IPS DF 19.7 (cell line): ENCODE results near the gene ZNF888.
"Not testable (repeated sequence)": the region's sequence is repeated elsewhere in the genome, so short reads cannot be mapped to it uniquely, and the experiment has no call there.

ENCODE experiments used
- DNase-seq: peaks from one replicate; pipeline ENCODE4 v3.0.0-alpha.2; 2013; ENCODE audit warnings: low read depth, low spot score

ZNF888 gene

GRCh38 chr19:52922841-52923777 is at the start of gene ZNF888:
Gene ZNF888 (minus strand): TSS chr19:52923428. CDS start chr19:52917873, 5,555 bp downstream.
- DNase-seq, result no peak

- DNase-seq, result no peak
These were observed 44.5 kb upstream of the ZNF888 start for GRCh38 chr19:52967772-52968171.

GRCh38 chr19:52963247-52963618 is 40.0 kb upstream of the ZNF888 start:
- DNase-seq, result no peak

GRCh38 chr19:52962394-52963246 is 39.4 kb upstream of the ZNF888 start, which contains the start of gene ZNF816:
Gene ZNF816 (minus strand): TSS chr19:52962881. CDS start chr19:52956089, 6,792 bp downstream.
- peak; percentile 75 for DNase-seq

GRCh38 chr19:52961981-52962380 is 38.8 kb upstream of the ZNF888 start:
- DNase-seq, result no peak

- DNase-seq, result no peak
These were observed 36.5 kb upstream of the ZNF888 start for GRCh38 chr19:52959613-52960295.

GRCh38 chr19:52957591-52957990 is 34.4 kb upstream of the ZNF888 start:
- no peak for DNase-seq

GRCh38 chr19:52956917-52957316 is 33.7 kb upstream of the ZNF888 start:
- no peak for DNase-seq

GRCh38 chr19:52949422-52949821 is 26.2 kb upstream of the ZNF888 start:
- DNase-seq, result no peak

- no peak for DNase-seq
These were observed 25.0 kb upstream of the ZNF888 start for GRCh38 chr19:52948025-52948770.

GRCh38 chr19:52946322-52947310 is 23.4 kb upstream of the ZNF888 start:
- DNase-seq, result peak; percentile 91

GRCh38 chr19:52945652-52946321 is 22.6 kb upstream of the ZNF888 start:
- no peak for DNase-seq

- not testable (repeated sequence) for DNase-seq
These were observed 21.7 kb upstream of the ZNF888 start for GRCh38 chr19:52944703-52945493.

- no peak for DNase-seq
These were observed 20.8 kb upstream of the ZNF888 start for GRCh38 chr19:52943884-52944643.

- no peak for DNase-seq
These were observed 20.1 kb upstream of the ZNF888 start for GRCh38 chr19:52943134-52943883.

GRCh38 chr19:52942386-52943133 is 19.3 kb upstream of the ZNF888 start:
- no peak for DNase-seq
